Naive thymus-derived CD8-positive, alpha-beta T cell (primary cell): Measurements from ENCODE around the gene DNAH9. TPM values are rescaled to one million over a fixed set of nuclear protein-coding genes. Genes with fewer than 3 reads are reported as not detected.
"Not testable (repeated sequence)": the region's sequence is repeated elsewhere in the genome, so short reads cannot be mapped to it uniquely, and the experiment has no call there.

Source experiments
- ATAC-seq, 2 donors: fragments of 150-1000 bp; cut with Tn5 transposase in 1 of 2; sonication (Bioruptor Pico), chemical (Tn5 transposase) in 1 of 2; 1 replicate in 1 of 2; 2 replicates in 1 of 2; pipeline ENCODE4 v1.10.0; 2021; ENCODE audit warnings: mild to moderate bottlenecking in 2 of 2, moderate library complexity in 2 of 2
- POLR2A ChIA-PET: fragments of 350-600 bp; sonication (Branson Sonifier 250); formaldehyde crosslinking; loops from one replicate; lab custom pipeline; 2021; ENCODE audit warnings: antibody characterized with exemption; lab: Charles Lee
- DNase-seq, 10 donors: peaks; one replicate each; pipeline versions ENCODE4 v3.0.0 to v3.0.0-alpha.2; 2020 to 2022
- H3K27ac Mint-ChIP-seq, 10 donors: one replicate each; pipeline ENCODE4 v1.8.0; 2020 to 2022; ENCODE audit warnings: mild to moderate bottlenecking in 10 of 10, mixed read lengths in 10 of 10, moderate library complexity in 4 of 10, inconsistent platforms in 1 of 10
- H3K27me3 Mint-ChIP-seq, 5 donors: one replicate each; pipeline ENCODE4 v1.8.0; 2021 to 2022; ENCODE audit warnings: mixed read lengths in 5 of 5
- H3K36me3 Mint-ChIP-seq, 3 donors: one replicate each; pipeline ENCODE4 v1.8.0; 2020 to 2022; ENCODE audit warnings: mixed read lengths in 3 of 3, mild to moderate bottlenecking in 2 of 3, inconsistent platforms in 1 of 3
- H3K4me1 Mint-ChIP-seq, 4 donors: one replicate each; pipeline ENCODE4 v1.8.0; 2021 to 2022; ENCODE audit warnings: mixed read lengths in 4 of 4
- H3K4me3 Mint-ChIP-seq, 10 donors: one replicate each; pipeline ENCODE4 v1.8.0; 2020 to 2022; ENCODE audit warnings: mild to moderate bottlenecking in 10 of 10, mixed read lengths in 10 of 10, moderate library complexity in 6 of 10, inconsistent platforms in 1 of 10
- H3K9me3 Mint-ChIP-seq, 9 donors: one replicate each; pipeline ENCODE4 v1.8.0; 2020 to 2022; ENCODE audit warnings: mixed read lengths in 9 of 9, mild to moderate bottlenecking in 3 of 9, inconsistent platforms in 1 of 9, moderate library complexity in 1 of 9
- polyA plus RNA-seq, 3 donors: library from polyadenylated mRNA; unstranded; fragments of 300-500 nt; fragmentation: Illumina TruSeq; gene quantifications; one replicate each; pipeline ENCODE4 v1.2.3, GENCODE V29; 2021
- total RNA-seq, 8 experiments: library from RNA in 2 of 8; stranded (reverse) in 2 of 8; gene quantifications; one replicate each; pipeline ENCODE4 v1.2.3 and lab custom pipeline; 2021 to 2026

The DNAH9 gene
- total and polyA plus RNA-seq, 5 experiments from 2014 or later: not detected

DNA sequence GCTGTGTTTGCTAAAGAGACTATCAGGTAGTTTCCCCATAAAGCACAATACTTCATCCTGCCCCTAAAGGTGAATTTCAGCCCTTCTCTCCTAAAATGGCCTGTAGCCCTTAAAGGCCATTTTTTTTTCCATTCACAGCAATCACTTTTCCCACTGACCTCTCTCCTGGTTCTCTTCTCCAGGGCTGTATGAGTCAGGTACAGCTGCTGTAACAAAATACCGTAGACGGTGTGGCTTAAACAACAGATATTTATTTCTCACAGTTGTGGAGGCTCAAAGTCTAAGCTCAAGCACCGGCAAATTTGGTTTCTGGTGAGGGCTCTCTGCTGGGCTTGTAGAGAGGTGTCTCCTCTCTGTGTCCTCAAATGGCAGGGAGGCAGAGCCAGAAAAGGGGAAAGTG is 354.3 kb downstream of the DNAH9 start:
- Mint-ChIP-seq H3K27ac (no peak overlapping the region), H3K9me3 (peaks cover 0 to 60% (median 21%) of the 10 kb centered on the region in 9 donors), H3K36me3 (peaks cover 18 to 42% (median 25%) of the 10 kb centered on the region in 3 donors), H3K4me3 (no peak overlapping the region), H3K27me3 (peaks cover 0 to 1% (median 0%) of the 10 kb centered on the region in 5 donors), H3K4me1 (no peaks in the 10 kb centered on the region)
- DNase-seq (no peak), ATAC-seq (no peak)
- POLR2A ChIA-PET: no interaction called here

DNA sequence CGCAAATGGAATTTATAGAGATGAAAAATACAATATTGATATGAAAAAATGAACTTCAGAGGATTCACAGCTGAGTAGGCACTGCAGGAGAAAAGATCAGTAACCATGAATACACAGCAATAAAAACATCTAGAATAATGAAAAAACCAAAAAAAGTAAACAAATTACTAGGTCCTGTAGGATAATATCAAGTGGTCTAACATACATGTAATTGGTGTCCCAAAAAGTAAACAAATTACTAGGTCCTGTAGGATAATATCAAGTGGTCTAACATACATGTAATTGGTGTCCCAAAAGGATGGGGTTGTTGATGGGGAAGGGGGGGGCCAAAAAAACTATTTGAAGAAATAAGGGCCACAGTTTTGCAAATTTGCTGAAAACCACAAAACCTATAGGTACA is 355.7 kb downstream of the DNAH9 start:
- Mint-ChIP-seq H3K4me3 (no peak overlapping the region), H3K4me1 (no peaks in the 10 kb centered on the region), H3K27me3 (no peaks in the 10 kb centered on the region), H3K9me3 (peaks cover 0 to 74% (median 33%) of the 10 kb centered on the region in 9 donors), H3K27ac (no peak overlapping the region), H3K36me3 (peaks cover 27 to 55% (median 34%) of the 10 kb centered on the region in 3 donors)
- POLR2A ChIA-PET: no interaction called here
- ATAC-seq (no peak), DNase-seq (no peak)

DNA sequence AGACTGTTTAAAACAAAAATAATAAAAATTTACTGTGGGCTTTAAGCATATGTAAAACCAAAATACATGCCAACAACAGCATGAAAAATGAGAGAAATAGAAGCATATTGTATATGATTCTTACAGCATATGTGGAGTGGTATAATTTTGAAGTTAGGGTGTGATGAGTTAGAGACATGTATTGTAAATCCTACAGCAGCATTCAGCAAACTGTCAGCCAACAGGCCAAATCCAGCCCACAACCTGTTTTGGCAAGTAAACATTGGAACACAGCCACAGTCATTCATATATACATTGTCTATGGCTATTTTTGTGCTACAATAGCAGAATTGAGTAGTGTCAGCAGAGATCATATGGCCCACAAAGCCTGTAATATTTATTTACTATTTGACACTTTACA is 356.7 kb downstream of the DNAH9 start:
- Mint-ChIP-seq H3K4me3 (no peak overlapping the region), H3K27me3 (no peaks in the 10 kb centered on the region), H3K9me3 (peaks cover 0 to 73% (median 33%) of the 10 kb centered on the region in 9 donors), H3K36me3 (peaks cover 27 to 58% (median 34%) of the 10 kb centered on the region in 3 donors), H3K4me1 (no peaks in the 10 kb centered on the region), H3K27ac (no peak overlapping the region)
- DNase-seq: no peak
- POLR2A ChIA-PET: no interaction called here
- ATAC-seq: no peak

DNA sequence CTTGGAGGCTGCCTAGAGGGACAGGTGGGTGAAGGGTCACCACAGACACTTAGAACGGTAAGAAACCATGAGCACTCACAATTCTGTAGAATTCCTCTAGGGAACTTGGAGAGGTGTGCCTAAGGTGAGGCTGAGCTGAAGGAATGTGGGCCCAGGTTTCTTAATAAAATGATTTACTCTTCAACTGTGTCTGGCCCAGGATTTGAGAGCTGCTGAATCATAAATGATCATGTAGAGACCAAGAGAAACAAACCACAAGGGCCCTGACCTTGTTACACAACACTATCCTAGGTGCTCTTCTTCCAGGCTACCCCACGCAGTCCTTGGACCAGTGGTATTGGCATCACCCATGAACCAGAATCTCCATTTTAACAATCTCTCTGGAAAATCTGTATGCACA is 371.3 kb downstream of the DNAH9 start:
- POLR2A ChIA-PET: no interaction called here
- no peak overlapping the region for H3K27ac Mint-ChIP-seq
- peaks cover 19 to 80% (median 66%) of the 10 kb centered on the region in 9 donors for H3K9me3 Mint-ChIP-seq
- no peak for DNase-seq
- peaks cover 44 to 66% (median 58%) of the 10 kb centered on the region in 3 donors for H3K36me3 Mint-ChIP-seq
- no peaks in the 10 kb centered on the region for H3K27me3 Mint-ChIP-seq
- H3K4me3 Mint-ChIP-seq: no peak overlapping the region
- H3K4me1 Mint-ChIP-seq: peaks cover 0 to 8% (median 0%) of the 10 kb centered on the region in 4 donors
- ATAC-seq: no peak

DNA sequence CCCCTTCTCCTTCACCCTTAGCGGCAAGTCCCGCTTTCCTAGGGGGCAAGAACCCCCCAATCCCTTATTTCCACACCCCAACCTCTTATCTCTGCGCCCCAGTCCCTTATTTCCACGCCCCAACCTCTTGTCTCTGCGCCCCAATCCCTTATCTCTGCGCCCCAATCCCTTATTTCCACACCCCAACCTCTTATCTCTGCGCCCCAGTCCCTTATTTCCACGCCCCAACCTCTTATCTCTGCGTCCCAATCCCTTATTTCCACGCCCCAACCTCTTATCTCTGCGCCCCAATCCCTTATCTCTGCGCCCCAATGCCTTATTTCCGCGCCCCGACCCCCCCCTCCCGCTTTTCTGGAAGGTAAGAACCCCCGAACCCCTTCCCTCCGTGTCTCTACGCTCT is 374.5 kb downstream of the DNAH9 start:
- DNase-seq, H3K27ac Mint-ChIP-seq, H3K4me3 Mint-ChIP-seq, POLR2A ChIA-PET, ATAC-seq, H3K27me3 Mint-ChIP-seq: not testable (repeated sequence)
- H3K36me3 Mint-ChIP-seq: peaks cover 48 to 58% (median 49%) of the 10 kb centered on the region in 3 donors
- H3K4me1 Mint-ChIP-seq: peaks cover 0 to 24% (median 3%) of the 10 kb centered on the region in 4 donors
- peaks cover 9 to 55% (median 44%) of the 10 kb centered on the region in 9 donors for H3K9me3 Mint-ChIP-seq

DNA sequence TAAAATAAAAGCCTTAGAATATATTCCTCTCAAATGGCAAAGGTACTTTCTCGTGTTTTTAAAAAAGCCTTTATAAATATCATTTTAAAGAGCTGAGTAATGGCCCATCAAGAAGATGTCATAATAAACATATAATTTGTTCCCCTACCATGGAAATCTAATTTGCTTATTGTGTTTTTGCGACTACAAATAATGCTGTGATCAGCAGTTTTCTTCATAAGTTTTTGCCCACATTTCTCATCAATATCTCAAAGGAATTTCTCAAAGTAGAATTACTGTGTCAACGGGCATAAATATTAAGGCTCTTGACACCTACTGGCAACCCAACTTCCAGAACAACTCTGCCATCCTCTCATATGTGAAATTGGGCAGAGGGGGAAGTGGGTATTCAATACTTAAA is 381.5 kb downstream of the DNAH9 start:
- ATAC-seq: no peak
- peaks cover 0 to 15% (median 2%) of the 10 kb centered on the region in 9 donors for H3K9me3 Mint-ChIP-seq
- H3K27ac Mint-ChIP-seq: no peak overlapping the region
- H3K4me1 Mint-ChIP-seq: peaks cover 0 to 16% (median 3%) of the 10 kb centered on the region in 4 donors
- POLR2A ChIA-PET: no interaction called here
- no peaks in the 10 kb centered on the region for H3K27me3 Mint-ChIP-seq
- peaks cover 50 to 86% (median 68%) of the 10 kb centered on the region in 3 donors for H3K36me3 Mint-ChIP-seq
- H3K4me3 Mint-ChIP-seq: no peak overlapping the region
- no peak for DNase-seq

DNA sequence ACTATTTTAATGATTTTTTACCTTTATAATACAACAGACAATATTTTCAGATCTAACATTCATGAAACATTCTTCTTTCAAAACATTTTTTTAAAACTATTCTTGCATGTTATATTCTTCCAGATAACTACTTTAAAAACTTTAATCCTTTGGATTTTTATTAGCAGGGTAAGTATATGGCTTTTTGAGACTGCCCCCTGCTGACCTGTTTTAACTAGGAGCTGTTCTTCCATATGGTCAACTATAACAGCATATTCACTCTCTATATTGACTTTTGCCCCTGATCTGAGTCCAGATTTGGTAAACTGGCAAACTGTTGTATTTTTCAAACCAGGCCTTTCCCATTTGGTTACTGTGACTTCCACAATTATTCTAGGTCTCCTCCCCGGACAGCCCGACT is 382.5 kb downstream of the DNAH9 start:
- H3K4me1 Mint-ChIP-seq: peaks cover 0 to 10% (median 3%) of the 10 kb centered on the region in 4 donors

DNA sequence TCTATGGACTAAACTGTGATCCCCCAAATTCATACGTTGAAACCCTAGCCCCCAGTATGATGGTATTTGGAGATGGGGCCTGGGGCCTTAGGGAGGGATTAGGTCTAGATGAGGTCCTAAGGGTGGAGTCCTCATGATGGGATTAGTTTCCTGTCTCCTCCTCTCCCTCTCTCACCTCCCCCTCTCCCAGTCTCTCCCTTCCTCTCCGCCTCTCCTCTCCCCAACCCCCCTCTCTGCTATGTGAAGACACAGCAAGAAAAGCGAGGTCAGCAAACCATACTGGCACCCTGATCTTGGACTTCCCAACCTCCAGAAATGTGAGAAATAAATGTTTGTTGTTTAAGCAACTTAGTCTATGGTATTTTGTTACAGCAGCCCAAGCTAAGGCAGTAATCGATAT is 383.6 kb downstream of the DNAH9 start:
- peaks cover 41 to 87% (median 62%) of the 10 kb centered on the region in 3 donors for H3K36me3 Mint-ChIP-seq
- POLR2A ChIA-PET: no interaction called here
- no peak for DNase-seq
- peaks cover 0 to 1% (median 0%) of the 10 kb centered on the region in 9 donors for H3K9me3 Mint-ChIP-seq
- H3K4me1 Mint-ChIP-seq: peaks cover 0 to 6% (median 3%) of the 10 kb centered on the region in 4 donors
- H3K4me3 Mint-ChIP-seq: no peak overlapping the region
- no peak for ATAC-seq
- H3K27me3 Mint-ChIP-seq: no peaks in the 10 kb centered on the region
- H3K27ac Mint-ChIP-seq: no peak overlapping the region

More for the DNA sequence above, 382.5 kb downstream of the DNAH9 start:
- Mint-ChIP-seq H3K27me3 (no peaks in the 10 kb centered on the region), H3K27ac (peak overlapping the region in 1 of 10 donors; percentile 3), H3K9me3 (peaks cover 0 to 5% (median 0%) of the 10 kb centered on the region in 9 donors), H3K36me3 (peaks cover 44 to 85% (median 67%) of the 10 kb centered on the region in 3 donors), H3K4me3 (no peak overlapping the region)
- ATAC-seq (no peak), DNase-seq (no peak)
- POLR2A ChIA-PET: interaction anchor here (0.5 kb wide), 1 partner anchor 12 kb away, joined by 4 read pairs; no protein-coding TSS in a partner anchor

DNA sequence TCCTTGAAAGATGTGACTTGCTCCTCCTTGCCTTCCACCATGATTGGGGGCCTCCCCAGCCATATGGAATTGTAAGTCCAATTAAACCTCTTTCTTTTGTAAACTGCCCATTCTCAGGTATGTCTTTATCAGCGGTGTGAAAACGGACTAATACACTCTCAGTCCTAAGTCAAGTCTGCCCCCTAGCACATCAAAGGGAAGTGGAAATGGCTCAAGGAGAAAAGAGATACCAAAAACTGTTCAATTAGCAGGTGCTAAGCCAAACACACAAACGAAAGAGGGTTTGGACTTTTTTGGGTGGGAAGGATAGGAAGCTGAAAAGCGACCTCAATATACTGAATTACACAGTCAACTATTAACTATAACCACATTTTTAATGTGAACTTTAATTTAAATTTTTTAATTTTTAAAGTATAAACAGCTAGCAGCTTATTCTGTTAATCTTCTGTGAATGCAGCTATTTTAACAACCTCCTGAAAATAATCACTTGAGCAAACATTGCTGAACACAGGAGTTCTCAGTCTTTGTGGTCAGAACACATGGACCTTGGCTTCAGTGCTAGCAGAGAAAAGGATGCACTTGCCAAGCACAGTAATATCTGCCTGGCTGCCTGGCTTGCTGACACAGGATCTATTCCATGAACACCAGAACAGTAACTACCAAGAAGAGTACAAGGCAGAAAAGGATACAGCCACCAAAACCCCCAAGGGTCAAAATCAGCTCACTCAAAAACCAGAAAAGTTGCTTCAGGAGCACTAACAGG is 388.1 kb downstream of the DNAH9 start:
- Mint-ChIP-seq H3K9me3 (peaks cover 0 to 2% (median 0%) of the 10 kb centered on the region in 9 donors), H3K27me3 (no peaks in the 10 kb centered on the region), H3K4me1 (peaks cover 12 to 34% (median 25%) of the 10 kb centered on the region in 4 donors), H3K36me3 (peaks cover 26 to 92% (median 57%) of the 10 kb centered on the region in 3 donors), H3K27ac (no peak overlapping the region), H3K4me3 (no peak overlapping the region)
- POLR2A ChIA-PET: no interaction called here
- no peak for DNase-seq
- ATAC-seq: no peak

DNA sequence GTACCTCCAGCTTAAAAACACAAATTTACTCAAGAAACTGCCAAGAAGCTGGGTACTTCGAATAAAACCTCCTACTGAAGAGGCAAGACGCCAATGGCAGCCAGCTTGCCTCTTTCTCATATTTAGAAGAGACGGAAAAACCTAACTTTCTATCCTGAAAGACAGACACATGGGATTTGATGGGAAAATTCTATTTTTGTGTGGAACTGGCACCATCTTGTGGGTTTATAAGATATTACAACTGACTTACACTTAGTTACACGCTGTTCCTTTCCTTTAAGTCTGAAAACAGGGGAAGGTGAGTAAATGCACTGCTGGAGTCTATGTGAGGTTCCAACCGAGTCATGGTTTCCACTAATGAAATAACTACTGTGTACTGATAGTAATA is 388.7 kb downstream of the DNAH9 start:
- H3K27me3 Mint-ChIP-seq: no peaks in the 10 kb centered on the region
- H3K9me3 Mint-ChIP-seq: peaks cover 0 to 2% (median 0%) of the 10 kb centered on the region in 9 donors
- ATAC-seq (no peak), DNase-seq (no peak)
- H3K4me1 Mint-ChIP-seq: peaks cover 14 to 34% (median 26%) of the 10 kb centered on the region in 4 donors
- no peak overlapping the region for H3K4me3 Mint-ChIP-seq
- POLR2A ChIA-PET: no interaction called here
- H3K36me3 Mint-ChIP-seq: peaks cover 25 to 90% (median 56%) of the 10 kb centered on the region in 3 donors
- H3K27ac Mint-ChIP-seq: no peak overlapping the region

DNA sequence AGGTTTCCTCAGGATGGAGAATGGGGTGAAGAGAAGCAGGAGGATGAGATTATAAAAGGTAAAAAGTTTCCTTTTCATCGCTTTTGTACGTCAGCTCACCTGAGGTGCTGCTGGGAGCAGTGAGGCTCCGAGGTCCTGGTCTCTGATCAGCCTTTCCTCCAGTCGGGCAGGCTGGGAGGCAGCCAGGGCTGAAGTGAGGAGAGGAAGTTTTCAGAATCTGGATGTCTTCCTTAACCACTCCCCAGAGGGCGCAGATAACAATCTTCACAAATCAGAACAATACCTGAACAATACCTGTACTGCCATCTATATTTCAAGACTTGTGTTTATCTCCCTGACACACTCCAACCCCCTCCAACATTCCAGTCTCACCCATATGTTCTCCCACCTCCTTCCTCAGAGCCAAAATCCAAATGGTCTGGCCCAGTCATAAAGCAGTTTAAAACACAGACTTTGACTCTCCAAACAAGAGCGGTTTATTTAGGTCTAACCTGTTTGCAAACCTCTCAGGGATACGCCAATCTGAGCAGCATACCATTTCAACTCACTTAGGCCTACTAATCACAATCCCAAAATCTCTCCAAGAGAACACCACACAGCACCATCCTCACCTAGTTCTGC is 392.2 kb downstream of the DNAH9 start:
- Mint-ChIP-seq H3K4me3 (peak overlapping the region in 1 of 10 donors; percentile 29), H3K27me3 (no peaks in the 10 kb centered on the region), H3K36me3 (peaks cover 7 to 68% (median 40%) of the 10 kb centered on the region in 3 donors), H3K27ac (peak overlapping the region in 1 of 10 donors; percentile 9), H3K4me1 (peaks cover 19 to 49% (median 39%) of the 10 kb centered on the region in 4 donors), H3K9me3 (peaks cover 0 to 2% (median 0%) of the 10 kb centered on the region in 9 donors)
- POLR2A ChIA-PET: no interaction called here
- ATAC-seq (no peak), DNase-seq (no peak)

DNA sequence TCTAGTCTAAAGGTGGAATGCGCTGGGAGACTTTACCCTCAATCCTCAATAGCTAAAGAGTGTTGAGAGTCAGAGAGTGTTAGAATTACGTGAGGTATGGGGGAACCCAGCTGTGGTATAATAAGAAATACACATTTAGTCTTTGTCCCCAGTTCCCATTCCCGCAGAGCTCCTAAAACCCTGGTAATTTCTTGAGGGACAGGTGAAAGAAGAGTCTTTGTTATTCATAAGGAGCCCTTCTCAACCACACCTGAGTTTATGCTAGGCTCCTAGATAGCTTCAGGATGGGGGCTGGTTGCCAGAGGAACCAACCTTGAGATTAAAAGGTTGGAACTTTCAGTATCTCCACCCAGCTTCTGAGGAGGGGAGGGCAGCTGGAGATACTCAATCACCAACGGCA is 393.2 kb downstream of the DNAH9 start:
- peaks cover 7 to 60% (median 40%) of the 10 kb centered on the region in 3 donors for H3K36me3 Mint-ChIP-seq
- POLR2A ChIA-PET: no interaction called here

More for the DNA sequence above, 393.2 kb downstream of the DNAH9 start:
- peaks cover 0 to 2% (median 0%) of the 10 kb centered on the region in 9 donors for H3K9me3 Mint-ChIP-seq
- DNase-seq: no peak
- H3K4me3 Mint-ChIP-seq: no peak overlapping the region
- no peak overlapping the region for H3K27ac Mint-ChIP-seq
- peaks cover 21 to 54% (median 43%) of the 10 kb centered on the region in 4 donors for H3K4me1 Mint-ChIP-seq
- no peaks in the 10 kb centered on the region for H3K27me3 Mint-ChIP-seq
- no peak for ATAC-seq
